Measurements from ENCODE around the gene ARID4B.
A peak's percentile ranks its signal among the peaks of the same experiment; 100 is the strongest.
"Not testable (repeated sequence)": the region's sequence is repeated elsewhere in the genome, so short reads cannot be mapped to it uniquely, and the experiment has no call there.

Gene ARID4B

DNA sequence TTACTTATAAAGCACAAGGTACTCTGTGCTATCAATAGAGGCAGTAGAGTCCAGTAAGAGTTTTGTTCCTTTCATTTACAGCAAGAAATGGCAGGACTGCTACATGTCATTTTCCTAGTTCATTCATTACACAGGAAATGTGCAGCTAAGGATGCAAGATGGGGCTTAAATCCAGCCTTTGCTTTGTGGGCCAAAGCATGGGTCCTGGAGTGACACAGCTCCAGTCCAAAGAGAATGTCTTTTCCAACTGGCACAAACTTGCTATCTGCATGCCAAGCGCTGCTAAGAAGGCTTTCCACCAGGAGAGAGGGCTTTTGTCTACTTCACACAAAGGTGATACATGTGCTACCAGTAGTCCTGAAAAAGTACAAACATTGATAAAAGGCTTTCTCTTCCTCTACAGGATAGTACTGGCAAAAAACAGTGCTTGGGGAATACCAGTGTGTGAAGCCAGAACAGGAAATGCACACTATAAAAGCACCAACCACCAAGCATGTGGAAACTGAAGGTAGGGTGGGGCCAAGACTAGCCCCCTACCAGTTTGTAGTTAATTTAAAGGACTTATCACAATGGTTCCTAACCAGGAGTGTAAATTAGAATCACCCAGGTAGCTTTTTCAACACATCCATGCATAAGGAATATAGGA, 68.7 kb downstream of the ARID4B start (continued):
- TF ChIP-seq ZNF704 (tag by site-specific recombination; IDR thresholded peaks at IDR 0.05): no peak
- no peak for TF ChIP-seq ZNF155 (tag by site-specific recombination; IDR thresholded peaks at IDR 0.05)
- 0 out of 2 replicates have a peak, but pooled peaks have one; percentile 15 for TF ChIP-seq ZNF366 (tag by site-specific recombination; conservative IDR thresholded peaks at IDR 0.05)
- TF ChIP-seq ZBTB17 (tag by site-specific recombination; IDR thresholded peaks at IDR 0.05): 0 out of 2 replicates have a peak, but pooled peaks have one; percentile 11
- no peak for TF ChIP-seq ZNF18 (tag by site-specific recombination; IDR thresholded peaks at IDR 0.05)
- TF ChIP-seq ZNF600 (tag by site-specific recombination; IDR thresholded peaks at IDR 0.05): peak; percentile 87
- TF ChIP-seq PRDM1 (tag by site-specific recombination; IDR thresholded peaks at IDR 0.05): no peak
- no peak for TF ChIP-seq ZNF274 (IDR thresholded peaks at IDR 0.05; ENCODE audit: low read length)
- no peak for TF ChIP-seq ZNF274 (tag by site-specific recombination; IDR thresholded peaks at IDR 0.05; ENCODE audit: borderline replicate concordance)
- TF ChIP-seq ELK4 (IDR thresholded peaks at IDR 0.05; ENCODE audit: borderline replicate concordance, low read depth, low read length): no peak

DNA sequence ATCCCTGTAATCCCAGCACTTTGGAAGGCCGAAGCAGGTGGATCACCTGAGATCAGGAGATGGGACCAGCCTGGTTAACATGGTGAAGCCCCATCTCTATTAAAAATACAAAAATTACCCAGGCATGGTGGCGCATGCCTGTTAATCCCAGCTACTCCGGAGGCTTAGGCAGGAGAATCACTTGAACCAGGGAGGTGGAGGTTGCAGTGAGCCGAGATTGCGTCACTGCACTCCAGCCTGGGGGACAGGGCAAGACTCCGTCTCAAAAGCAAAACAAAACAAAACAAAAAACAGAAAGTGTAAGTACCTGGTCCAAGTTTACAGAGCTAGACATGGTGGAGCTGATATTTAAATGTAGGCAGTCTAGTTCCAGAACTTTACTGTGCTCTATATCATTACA, 69.9 kb downstream of the ARID4B start:
- not testable (repeated sequence) for H3K27ac ChIP-seq (ENCODE audit: extremely low read depth, low read depth, low read length); H3K36me3 ChIP-seq (ENCODE audit: control insufficient read depth in 2 of 2, insufficient read depth in 1 of 2, low read length in 2 of 2); H3K4me3 ChIP-seq (ENCODE audit: low read depth, low read length); H3K9me3 ChIP-seq (ENCODE audit: control insufficient read depth, insufficient read depth, low read depth, low read length)
- peaks cover 20% of the 10 kb centered on the region for H3K4me1 ChIP-seq (ENCODE audit: control insufficient read depth, insufficient read depth, low read length)
- TF ChIP-seq PRDM1 (tag by site-specific recombination; IDR thresholded peaks at IDR 0.05) (peak; percentile 5; the same call in 1 of the 2 replicates), ZNF394 (tag by site-specific recombination; IDR thresholded peaks at IDR 0.05; ENCODE audit: borderline replicate concordance) (peak; percentile 46; the same call in 1 of the 2 replicates), ZEB2 (tag by site-specific recombination; IDR thresholded peaks at IDR 0.05) (peak; percentile 32; the same call in 1 of the 2 replicates), ZNF600 (tag by site-specific recombination; IDR thresholded peaks at IDR 0.05) (peak; percentile 48; the same call in 1 of the 2 replicates)
- POLR2A ChIA-PET: interaction anchor here (0.6 to 1.2 kb wide), 3 partner anchors 17 to 137 kb away, joined by 3 to 9 read pairs (median 3); partner anchors contain the start of genes ARID4B and GGPS1
- CTCF ChIA-PET: interaction anchor here (0.6 to 2.6 kb wide), 6 partner anchors 11 to 247 kb away, joined by 3 to 19 read pairs (median 4); partner anchors contain the start of genes ARID4B and GGPS1

DNA sequence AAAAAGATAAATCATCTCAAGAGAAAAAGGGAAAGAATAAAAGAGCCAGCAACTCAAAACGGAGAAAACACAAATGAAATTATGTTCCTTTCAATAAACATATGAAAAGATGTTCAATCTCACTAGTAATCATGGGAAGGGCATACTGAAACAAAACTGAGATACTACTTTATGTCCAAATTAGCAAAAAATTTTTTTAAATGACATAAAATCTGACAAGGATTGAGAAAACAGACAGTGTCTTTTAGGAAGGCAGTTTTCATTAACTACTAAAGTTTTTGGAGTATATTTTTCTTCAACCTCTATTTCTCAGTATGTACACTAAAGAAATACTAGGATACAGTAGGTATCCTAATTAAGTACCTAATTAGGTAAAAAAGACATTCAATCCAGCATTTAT, 73.3 kb downstream of the ARID4B start:
- Histone ChIP-seq H3K27ac (ENCODE audit: extremely low read depth, low read depth, low read length) (no peak overlapping the region), H3K36me3 (ENCODE audit: control insufficient read depth in 2 of 2, insufficient read depth in 1 of 2, low read length in 2 of 2) (peaks cover 6 to 17% of the 10 kb centered on the region in 2 experiments; a peak in 2 of 3 replicates), H3K9me3 (ENCODE audit: control insufficient read depth, insufficient read depth, low read depth, low read length) (no peaks in the 10 kb centered on the region), H3K4me3 (ENCODE audit: low read depth, low read length) (no peak overlapping the region), H3K4me1 (ENCODE audit: control insufficient read depth, insufficient read depth, low read length) (peaks cover 3% of the 10 kb centered on the region; the same call in 1 of the 2 replicates)
- ChIA-PET CTCF (interaction anchor here (1.0 to 2.8 kb wide), 3 partner anchors 23 to 161 kb away, joined by 3 to 41 read pairs (median 3); no protein-coding TSS in a partner anchor), POLR2A (no interaction called here)
- peak; percentile 33 for TF ChIP-seq ZNF366 (tag by site-specific recombination; conservative IDR thresholded peaks at IDR 0.05)
- TF ChIP-seq KLF17 (tag by site-specific recombination; IDR thresholded peaks at IDR 0.05): no peak
- TF ChIP-seq MEIS1 (CRISPR knock-in tag; IDR thresholded peaks at IDR 0.05; ENCODE audit: borderline replicate concordance): no peak
- no peak for TF ChIP-seq ZNF341 (tag by site-specific recombination; IDR thresholded peaks at IDR 0.05; ENCODE audit: low read depth)
- peak; percentile 92 for TF ChIP-seq ZNF664 (tag by site-specific recombination; IDR thresholded peaks at IDR 0.05)
- TF ChIP-seq ZNF350 (tag by site-specific recombination; IDR thresholded peaks at IDR 0.05): no peak
- no peak for TF ChIP-seq ZSCAN5A (tag by site-specific recombination; IDR thresholded peaks at IDR 0.05)
- TF ChIP-seq PRDM1 (tag by site-specific recombination; IDR thresholded peaks at IDR 0.05): peak; percentile 84
